Measurements from ENCODE around the gene ZBTB4.

The ZBTB4 gene

GRCh38 chr17:7441266-7441665, 38.2 kb downstream of the ZBTB4 start:
- no peak for DNase-seq (ENCODE audit: low read depth in 3 of 3)

- no peak for DNase-seq (ENCODE audit: low read depth in 3 of 3)
Measured at GRCh38 chr17:7440834-7441195, 38.6 kb downstream of the ZBTB4 start.

- DNase-seq (ENCODE audit: low read depth in 3 of 3) = no peak
Measured at GRCh38 chr17:7440113-7440833, 39.2 kb downstream of the ZBTB4 start.

GRCh38 chr17:7439462-7440112, 39.8 kb downstream of the ZBTB4 start, which contains the start of gene FGF11:
Gene FGF11 (plus strand): TSS chr17:7439512. CDS start chr17:7439621, 109 bp downstream.
- DNase-seq (ENCODE audit: low read depth in 3 of 3) = no peak

DNA sequence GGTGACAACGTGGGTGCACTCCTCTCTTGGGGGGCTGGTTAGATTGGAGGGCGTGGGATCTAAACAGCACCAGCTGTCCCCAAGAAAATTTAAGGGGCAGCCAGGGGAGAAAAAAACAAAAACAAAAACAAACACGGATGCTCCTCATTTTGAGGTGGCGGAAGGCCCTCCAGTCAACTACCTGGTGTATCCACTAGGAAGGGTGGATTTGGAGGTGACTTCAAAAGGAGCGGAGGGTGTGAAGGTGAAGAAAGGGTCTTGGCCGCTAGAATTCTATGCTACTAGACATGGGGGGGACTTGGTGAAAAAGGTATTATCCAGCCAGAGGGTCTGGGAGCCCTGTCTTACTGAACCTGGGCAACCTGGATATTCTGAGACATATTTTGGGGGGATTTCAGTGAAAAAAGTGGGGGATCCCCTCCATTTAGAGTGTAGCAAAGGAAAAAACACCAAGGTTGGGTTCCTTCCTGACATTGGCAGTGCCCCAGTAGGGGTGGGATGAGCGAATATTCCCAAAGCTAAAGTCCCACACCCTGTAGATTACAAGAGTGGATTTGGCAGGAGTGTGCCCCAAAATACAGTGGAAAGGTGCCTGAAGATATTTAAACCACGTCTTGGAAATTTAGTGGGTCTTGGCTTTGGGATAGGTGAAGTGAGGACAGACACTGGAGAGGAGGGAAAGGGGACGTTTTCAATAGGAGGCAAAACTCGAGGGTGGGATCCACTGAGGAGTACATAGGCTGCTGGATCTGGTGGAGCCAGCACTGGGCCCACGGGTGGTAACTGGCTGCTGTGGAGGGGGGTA, 40.6 kb downstream of the ZBTB4 start:
- no peak for DNase-seq (ENCODE audit: low read depth in 3 of 3)

DNA sequence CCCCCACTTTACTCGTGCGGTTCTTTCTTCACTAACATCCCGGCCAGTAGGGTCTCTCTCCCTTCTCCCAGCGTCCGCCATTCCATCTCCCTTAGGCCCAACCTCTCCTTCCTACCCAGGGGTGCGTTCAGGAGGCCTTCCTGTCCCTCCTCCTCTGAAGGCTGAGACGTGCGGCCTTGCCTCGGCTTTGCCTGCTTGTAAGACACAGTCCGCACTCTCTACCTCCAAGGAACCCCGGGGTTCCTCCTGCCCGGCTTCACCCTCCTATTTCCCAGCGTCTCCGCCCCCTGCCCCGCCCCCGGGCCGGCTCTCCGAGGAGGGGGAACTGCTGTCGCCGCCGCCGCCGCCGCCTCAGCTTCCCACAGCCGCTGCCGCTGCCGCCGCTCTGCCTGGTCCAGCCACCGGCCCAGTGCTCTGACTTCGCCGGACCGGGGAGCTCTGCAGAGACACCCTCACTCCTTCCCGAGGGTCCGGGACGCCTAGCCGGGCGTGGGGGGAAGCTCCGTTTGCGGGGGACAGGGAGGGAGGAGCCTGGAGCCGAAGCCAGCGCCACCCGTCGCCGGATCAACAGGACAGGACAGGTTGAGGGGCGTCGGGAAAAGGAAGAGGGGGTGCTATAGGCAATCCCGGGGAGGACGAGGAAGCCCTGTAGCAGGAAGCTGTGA, 41.3 kb downstream of the ZBTB4 start:
- DNase-seq (ENCODE audit: low read depth in 3 of 3) = peak in 2 of 3 experiments; percentile 40 to 53

DNA sequence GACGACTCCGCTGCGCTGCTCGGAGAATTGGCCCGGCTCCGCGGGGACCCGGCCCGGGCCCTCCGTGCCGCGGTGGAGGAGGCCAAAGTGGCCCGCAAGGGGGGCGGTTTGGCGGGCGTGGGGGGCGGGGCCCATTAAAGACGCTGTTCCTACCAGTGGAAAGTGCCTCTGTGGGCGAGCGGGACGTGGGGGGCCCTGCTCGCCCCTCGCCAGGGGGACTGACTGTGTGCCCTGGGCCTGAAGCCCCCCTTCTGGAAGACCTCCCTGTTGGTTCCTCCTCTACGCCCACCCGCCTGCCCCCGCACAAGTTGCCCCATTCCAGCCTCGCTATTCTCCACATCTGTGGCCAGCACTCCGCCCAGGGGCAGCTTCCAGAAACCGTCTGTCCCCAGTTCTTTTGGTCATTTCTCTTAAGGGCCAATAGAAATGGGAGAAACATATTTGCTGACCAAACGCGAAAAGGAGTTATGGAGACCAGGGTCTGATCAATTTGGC, 42.0 kb downstream of the ZBTB4 start:
- DNase-seq (ENCODE audit: low read depth in 3 of 3) = no peak

- DNase-seq (ENCODE audit: low read depth in 3 of 3) = peak; percentile 62 to 71 (median 68)
Measured at GRCh38 chr17:7436556-7437368, 42.7 kb downstream of the ZBTB4 start.

- peak in 2 of 3 experiments; percentile 28 to 48 for DNase-seq (ENCODE audit: low read depth in 3 of 3)
Measured at GRCh38 chr17:7435676-7436555, 43.5 kb downstream of the ZBTB4 start.

GRCh38 chr17:7432296-7432695, 47.1 kb downstream of the ZBTB4 start:
- DNase-seq (ENCODE audit: low read depth in 3 of 3) = no peak

DNA sequence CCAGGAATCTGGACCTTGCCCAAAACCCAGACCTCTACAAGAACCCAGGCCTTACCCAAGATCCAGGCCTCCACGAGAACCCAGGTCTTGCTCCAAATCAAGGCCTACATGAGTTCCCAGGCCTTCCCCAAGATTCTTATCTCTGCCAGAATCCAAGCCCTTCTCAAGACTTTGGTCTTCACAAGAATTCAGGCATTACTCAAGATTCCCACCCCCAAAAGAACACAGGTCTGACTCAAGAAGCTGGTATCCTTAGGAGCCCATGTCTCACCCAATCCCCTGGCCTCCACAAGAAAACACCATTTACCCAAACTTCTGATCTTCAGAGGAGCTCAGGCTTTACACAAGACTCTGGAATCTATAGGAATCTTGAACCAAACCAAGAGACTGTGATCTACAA, 48.2 kb downstream of the ZBTB4 start:
- DNase-seq (ENCODE audit: low read depth in 3 of 3) = no peak

- DNase-seq (ENCODE audit: low read depth in 3 of 3) = no peak
Measured at GRCh38 chr17:7429722-7430121, 49.7 kb downstream of the ZBTB4 start.

DNA sequence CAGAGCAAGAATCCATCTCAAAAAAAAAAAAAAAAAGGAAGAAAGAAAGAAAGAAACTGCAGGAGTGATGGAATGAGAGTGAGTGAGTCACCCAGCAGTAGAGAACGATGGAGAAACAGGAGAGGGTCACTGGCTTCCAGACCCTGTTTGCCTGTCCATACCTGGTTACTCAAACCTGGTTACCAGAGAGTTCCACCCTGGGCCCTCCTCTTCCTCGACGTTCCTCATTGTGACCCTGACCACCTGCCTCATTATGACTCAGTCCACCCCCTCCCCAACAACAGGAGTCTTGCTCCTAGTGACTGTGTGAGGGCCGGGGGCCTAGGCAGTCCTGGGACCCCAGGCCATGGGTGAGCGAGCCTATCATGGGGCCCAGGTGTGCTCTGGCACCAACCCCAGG, 50.9 kb downstream of the ZBTB4 start, which contains the start of gene SPEM3:
Gene SPEM3 (plus strand): TSS at position 301 of the 400 bp plus-strand sequence. CDS start 46 bp downstream, at position 347.
- no peak for DNase-seq (ENCODE audit: low read depth in 3 of 3)

DNA sequence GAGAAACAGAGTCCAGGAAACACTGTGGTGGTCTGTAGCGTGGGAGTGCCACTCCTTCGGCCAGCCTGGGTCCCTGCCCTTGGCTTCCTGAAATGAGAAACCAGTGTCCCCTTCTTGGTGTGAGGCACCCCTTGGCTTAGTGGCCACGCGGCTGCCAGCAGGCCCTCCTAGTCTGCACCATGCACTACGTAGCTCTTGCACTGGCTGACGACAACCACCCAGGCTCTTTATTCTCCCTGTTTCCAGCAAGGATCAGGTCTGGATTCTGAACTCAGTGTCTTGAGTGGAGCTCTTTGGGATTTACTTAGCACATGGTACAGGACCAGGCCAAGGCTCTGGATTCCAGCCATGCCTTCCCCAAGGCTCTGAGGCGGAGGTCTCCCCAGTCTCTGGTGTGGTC, 51.9 kb downstream of the ZBTB4 start:
- DNase-seq (ENCODE audit: low read depth in 3 of 3) = no peak

DNA sequence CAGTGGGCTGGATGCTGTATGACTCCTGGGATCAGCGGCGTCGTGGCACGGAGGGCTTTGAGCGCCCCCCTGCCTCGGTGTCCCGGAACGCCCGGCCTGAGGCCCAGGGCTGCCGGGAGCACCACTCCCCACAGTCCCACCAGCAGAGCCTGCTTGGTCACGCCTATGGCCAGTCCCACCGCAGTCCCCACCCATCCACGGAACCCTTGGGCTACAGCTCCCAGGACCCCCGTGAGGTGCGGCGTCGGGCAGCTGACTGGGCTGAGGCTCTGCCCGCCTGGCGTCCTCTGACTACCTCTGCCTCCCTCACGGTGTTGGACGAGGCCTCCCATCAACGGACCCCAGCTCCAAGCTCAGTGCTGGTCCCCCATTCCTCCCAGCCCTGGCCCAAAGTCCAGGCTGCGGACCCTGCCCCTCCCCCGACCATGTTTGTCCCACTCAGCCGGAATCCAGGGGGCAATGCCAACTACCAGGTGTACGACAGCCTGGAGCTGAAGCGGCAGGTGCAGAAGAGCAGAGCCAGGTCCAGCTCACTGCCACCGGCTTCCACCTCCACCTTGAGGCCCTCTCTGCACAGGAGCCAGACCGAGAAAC, 52.4 kb downstream of the ZBTB4 start:
- no peak for DNase-seq (ENCODE audit: low read depth in 3 of 3)

GRCh38 chr17:7426203-7426863, 53.1 kb downstream of the ZBTB4 start:
- no peak for DNase-seq (ENCODE audit: low read depth in 3 of 3)

DNA sequence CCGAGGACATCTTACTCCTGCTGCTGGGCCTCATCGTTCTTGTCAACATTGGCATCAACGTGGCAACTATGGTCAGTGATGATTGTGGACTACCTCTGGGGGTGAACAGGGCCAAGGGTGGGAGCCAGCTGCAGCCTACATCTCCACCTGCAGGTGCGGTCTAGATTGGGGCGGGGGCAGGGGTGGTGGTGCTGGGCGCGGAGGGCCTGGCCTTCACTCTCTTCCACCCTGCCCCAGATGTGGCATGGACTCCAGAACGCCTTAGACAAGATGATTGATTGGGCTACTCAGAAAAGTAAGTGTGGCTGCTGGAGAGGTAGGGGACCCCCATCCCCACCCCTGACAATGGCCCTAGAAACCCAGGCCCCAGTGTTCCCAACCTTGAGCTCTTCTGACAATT, 53.7 kb downstream of the ZBTB4 start:
- no peak for DNase-seq (ENCODE audit: low read depth in 3 of 3)

DNA sequence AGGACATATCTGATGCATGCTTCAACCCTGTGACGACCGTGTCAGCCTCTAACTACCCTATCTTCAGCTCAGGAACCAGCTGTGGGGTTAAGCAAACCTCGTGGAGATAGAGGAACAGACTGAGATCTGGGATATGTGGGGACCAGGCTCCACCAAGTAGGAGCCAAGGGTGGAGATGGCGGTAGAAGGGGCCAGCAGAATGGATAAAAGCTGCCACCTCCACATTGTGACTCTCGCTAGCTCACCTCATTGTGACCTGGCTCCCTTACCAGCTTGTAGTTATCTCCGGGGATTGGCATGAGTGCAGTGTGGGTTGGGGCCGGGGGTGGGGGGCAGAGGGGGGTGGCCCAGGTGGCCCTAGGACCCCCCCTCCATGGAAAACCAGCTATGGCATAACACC, 54.1 kb downstream of the ZBTB4 start, which contains the start of gene SPEM2:
Gene SPEM2 (plus strand): TSS at position 301 of the 400 bp plus-strand sequence. CDS start 73 bp downstream, at position 374.
- DNase-seq (ENCODE audit: low read depth in 3 of 3) = no peak

- no peak for DNase-seq (ENCODE audit: low read depth in 3 of 3)
Measured at GRCh38 chr17:7423679-7424078, 55.8 kb downstream of the ZBTB4 start.
